Measurements from ENCODE around the gene ERC2.
"Not testable (repeated sequence)": the region's sequence is repeated elsewhere in the genome, so short reads cannot be mapped to it uniquely, and the experiment has no call there.

Gene ERC2

DNA sequence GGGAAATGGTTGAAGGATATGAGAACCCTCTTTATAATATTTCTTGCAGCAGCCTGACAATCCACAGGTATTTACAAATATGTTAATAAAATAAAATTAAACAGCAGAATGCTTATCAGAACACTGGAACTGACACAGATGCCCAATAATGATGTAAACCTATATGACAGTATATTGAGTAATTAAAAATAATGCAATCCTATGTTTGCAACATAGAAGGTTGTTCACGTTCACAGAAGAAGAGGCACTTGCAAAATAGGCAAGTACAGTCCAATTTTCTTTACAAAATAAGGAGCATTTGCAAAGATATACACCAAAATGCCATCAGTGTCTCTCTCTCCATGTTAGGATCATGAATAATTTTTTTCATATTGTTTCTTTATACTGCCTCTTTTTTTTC lies 584.2 kb downstream of the ERC2 start:
- DNase-seq (ENCODE audit: low read depth), result peak; percentile 53

GRCh38 chr3:55882006-55882405 lies 586.3 kb downstream of the ERC2 start:
- no peak for DNase-seq (ENCODE audit: low read depth)

GRCh38 chr3:55880357-55880756 lies 587.9 kb downstream of the ERC2 start:
- DNase-seq (ENCODE audit: low read depth), result no peak

GRCh38 chr3:55879901-55880331 lies 588.4 kb downstream of the ERC2 start:
- peak; percentile 54 for DNase-seq (ENCODE audit: low read depth)

GRCh38 chr3:55877703-55878102 lies 590.6 kb downstream of the ERC2 start:
- DNase-seq (ENCODE audit: low read depth), result no peak

DNA sequence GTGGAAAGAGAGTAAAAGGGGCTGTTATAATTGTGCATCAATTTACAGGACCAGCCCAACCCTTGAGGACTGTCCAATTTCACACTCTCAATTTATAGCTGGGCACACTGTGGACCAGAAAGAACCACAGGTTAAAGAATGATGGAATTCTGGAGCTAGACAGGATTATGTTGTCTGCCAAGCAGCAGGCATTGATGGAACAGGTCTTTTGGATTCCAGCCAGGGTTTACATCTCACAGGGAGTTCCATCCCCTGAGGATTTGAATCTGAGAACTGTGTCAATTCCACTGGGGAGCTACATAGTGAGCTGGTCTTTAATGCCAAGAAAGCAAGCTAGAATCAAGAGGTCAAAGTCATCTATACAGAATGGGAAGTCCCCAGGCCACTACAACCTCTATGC lies 591.7 kb downstream of the ERC2 start:
- DNase-seq (ENCODE audit: low read depth), result no peak

- DNase-seq (ENCODE audit: low read depth), result peak; percentile 57
Measured at GRCh38 chr3:55875113-55875512, 593.2 kb downstream of the ERC2 start.

- peak; percentile 75 for DNase-seq (ENCODE audit: low read depth)
Measured at GRCh38 chr3:55873523-55874254, 594.6 kb downstream of the ERC2 start.

GRCh38 chr3:55870594-55870993 lies 597.7 kb downstream of the ERC2 start:
- no peak for DNase-seq (ENCODE audit: low read depth)

DNA sequence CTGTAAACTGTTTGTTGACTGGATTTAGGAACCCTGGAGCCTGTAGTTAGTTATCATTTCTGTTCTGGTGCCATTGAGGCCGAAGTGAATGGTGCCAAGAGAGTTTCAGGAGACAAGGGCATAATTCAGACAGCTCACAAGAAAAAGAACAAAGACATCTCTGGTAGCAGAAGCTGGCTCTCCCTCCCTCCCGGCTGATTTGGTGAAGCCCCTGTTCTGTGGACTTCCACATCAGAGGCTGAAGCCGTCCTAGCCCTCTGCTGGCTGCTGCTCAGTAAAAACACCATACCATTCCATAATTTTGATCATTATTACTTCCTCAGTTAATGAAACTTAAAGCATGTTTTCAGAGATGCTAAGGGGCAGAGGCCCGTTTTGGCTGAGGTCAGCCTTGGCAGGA lies 599.9 kb downstream of the ERC2 start:
- no peak for DNase-seq (ENCODE audit: low read depth)

GRCh38 chr3:55863028-55863427 lies 605.2 kb downstream of the ERC2 start:
- DNase-seq (ENCODE audit: low read depth), result no peak

DNA sequence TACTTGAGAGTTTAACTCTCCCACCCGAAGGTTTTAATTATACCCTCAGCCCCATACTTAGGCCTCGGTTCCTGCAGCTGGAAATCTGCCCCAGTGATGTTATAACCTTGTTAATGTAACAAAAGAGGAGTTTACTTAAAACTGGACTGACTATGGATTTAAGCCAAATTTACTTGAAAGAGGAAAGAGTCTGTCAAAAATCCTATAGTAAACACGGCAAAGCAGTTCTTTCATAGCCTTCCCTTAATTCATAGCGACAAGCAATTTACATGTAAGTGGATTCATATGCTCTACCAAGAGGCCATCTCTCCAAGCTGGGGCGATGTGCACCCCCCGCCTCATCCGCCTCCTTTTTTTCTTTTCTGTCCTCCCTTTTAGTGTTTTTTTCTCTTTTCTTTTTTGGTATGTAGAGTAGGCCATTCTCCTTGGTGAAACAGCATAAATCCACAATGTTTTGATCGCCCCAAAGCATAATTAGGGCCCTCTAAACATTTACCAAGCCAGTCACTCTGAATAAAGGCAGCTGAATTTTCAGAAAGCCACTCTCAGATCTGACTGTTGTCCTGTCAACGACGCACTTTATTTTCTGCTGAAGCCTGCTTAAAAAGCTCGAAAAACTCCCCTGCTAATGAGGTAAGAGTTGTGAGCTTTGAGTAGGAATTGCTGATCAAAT lies 608.1 kb downstream of the ERC2 start:
- DNase-seq (ENCODE audit: low read depth), result peak; percentile 53

DNA sequence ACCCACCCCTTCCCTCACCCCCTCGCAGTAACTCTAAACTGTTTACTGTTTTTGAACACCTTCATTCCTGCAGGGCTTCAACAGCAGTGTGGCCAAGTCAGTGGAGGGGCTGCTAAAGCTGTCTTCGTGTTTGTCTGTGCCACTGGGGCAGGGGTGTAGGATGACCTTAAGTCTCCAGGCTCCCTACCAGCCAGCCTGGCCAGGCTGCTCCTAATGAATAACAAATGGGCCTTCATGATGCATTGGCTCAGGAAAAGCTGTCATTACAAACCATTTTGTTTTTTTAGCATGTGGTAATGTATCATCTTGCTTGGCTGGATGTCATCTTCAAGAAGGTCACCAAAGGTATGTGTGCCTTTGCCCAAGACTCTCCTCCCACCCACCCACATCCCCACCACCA lies 609.0 kb downstream of the ERC2 start:
- DNase-seq (ENCODE audit: low read depth), result peak; percentile 62

DNA sequence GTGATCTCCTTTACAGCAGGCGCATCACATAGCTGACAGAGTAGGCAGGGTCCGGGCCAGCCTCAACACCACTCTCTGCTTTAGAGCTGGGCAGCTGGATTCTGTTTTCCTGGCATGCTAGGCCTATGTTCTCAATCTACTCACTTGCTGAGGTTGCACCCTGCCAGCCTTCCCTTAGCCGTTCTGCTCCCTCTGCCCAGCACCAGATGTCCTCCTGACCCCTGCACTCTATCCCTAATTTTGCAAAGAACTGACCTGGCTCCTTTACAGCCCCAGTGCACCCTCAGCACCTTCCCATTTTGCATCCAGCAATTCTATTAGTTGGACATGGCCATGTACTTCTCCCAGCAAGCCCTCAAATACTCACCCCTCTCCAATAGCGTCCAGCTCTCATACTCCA lies 609.5 kb downstream of the ERC2 start:
- DNase-seq (ENCODE audit: low read depth), result no peak

DNA sequence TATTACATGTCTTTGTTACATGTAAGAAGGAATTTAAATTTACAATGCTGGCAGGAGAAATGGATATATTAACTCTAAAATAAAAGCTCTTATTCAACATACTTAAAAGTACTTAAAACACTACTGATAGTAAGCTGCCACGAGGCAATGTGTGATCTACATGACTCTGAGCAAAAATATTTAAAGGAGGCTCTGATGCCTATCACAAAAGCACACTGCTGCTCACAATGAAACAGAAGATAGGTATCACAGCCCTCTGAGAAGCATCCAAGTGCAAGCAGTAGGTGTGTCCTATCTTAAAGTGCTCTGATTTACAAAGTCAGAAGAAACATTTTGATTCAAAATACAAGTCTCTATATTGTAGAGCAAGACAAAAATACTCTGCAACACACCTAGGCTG lies 610.0 kb downstream of the ERC2 start:
- no peak for DNase-seq (ENCODE audit: low read depth)

DNA sequence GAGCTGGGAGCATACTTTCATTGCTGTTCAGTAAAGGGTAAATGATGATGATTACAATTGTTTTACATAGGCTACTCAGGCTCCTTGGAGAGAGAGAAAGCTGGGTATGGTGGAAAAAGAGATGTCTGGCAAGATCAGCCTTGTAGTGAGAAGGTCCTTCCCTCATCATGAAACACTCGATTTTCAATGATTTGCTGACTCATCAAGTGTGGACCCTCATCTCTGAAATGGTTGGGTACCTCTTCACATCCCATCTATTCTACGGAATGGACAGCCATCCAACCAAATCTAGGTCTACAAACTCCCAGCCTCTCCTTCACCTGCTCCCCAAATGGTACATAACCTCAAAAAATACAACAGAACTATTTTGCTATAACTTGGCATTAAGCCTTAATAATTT lies 610.6 kb downstream of the ERC2 start:
- DNase-seq (ENCODE audit: low read depth), result no peak

DNA sequence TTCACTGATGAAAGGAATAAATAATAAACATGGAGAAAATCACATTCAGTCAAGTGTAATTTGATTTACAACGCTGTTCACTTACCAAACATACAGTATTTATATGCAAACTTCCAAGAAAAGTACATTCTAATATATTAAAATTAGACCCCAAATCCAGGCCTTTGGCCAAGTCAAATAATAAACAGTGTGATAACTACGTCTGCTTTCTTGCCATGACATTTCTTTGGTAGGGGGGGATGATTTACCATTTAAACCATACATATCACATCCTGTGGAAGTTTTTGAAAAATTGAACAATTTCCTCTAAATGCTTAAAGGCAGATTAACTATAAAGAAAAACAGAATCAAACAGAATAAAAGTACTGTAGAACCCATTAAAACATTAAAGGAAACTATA lies 613.0 kb downstream of the ERC2 start:
- DNase-seq (ENCODE audit: low read depth), result no peak

- DNase-seq (ENCODE audit: low read depth), result no peak
Measured at GRCh38 chr3:55854494-55854893, 613.8 kb downstream of the ERC2 start.

DNA sequence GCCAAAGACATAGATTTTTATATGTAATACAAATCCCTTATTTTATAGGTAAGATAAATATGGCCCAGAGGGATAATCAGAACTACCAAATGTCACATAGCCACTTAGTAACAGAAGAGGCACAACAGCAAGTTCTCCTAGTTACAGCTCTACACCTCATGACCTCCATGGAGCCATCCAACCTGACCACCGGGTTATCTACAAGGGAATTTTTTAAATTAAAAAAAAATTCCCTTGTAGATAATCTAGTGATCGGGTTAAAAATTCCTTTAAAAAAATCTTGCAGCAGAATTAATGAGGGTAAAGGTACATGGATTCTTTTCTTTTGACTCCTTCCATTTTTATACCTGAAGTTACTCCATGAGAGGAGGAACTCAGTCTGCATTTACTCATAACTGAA lies 615.9 kb downstream of the ERC2 start:
- no peak for DNase-seq (ENCODE audit: low read depth)

- no peak for DNase-seq (ENCODE audit: low read depth)
Measured at GRCh38 chr3:55842204-55842603, 626.1 kb downstream of the ERC2 start.

- not testable (repeated sequence) for DNase-seq (ENCODE audit: low read depth)
Measured at GRCh38 chr3:55831876-55832275, 636.4 kb downstream of the ERC2 start.

DNA sequence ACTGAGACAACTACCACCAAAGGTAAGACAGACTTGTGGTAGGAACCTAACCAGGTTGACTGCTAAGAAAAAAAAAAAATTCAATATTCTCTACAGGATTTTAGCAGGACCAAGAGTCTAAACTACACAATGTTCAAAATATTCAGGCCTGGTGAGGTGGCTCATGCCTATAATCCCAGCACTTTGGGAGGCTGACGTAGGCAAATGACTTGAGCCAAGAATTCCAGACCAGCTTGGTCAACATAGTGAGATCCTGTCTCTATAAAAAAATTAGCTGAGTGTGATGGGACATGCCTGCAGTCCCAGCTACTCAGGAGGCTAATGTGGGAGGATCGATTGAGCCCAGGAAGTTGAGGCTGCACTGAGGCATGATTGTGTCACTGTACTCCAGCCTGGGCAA lies 639.6 kb downstream of the ERC2 start:
- DNase-seq (ENCODE audit: low read depth), result no peak

DNA sequence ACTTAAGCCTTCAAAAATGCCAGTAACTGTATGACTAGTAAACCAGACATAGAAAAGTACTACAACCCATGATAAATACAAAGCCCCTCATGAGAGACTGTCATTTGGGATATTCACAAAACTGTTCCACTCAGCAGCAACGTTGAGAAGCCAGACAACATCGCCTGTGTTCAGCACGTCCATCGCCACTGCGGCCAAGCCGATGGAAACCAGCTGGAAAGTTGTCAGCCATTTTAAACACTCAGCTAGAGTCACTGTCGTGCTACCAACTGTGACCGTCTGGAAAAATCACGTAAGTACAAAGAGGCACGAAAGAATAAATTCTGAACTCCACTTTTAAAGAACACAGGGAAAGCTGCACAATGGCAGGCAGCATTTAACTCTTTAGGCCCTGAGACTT lies 640.5 kb downstream of the ERC2 start:
- DNase-seq (ENCODE audit: low read depth), result no peak
